Activated T-cell treated with anti-CD3 and anti-CD28 coated beads, Interleukin-2, amount 50 U/mL, for 48 hours (primary cell): Measurements from ENCODE around the gene DCAF12L2.
"Not testable (repeated sequence)": the region's sequence is repeated elsewhere in the genome, so short reads cannot be mapped to it uniquely, and the experiment has no call there.

Experiments used
- DNase-seq, 2 experiments: peaks; one replicate each; pipeline ENCODE4 v3.0.0-alpha.2; 2020

DCAF12L2 gene

GRCh38 chrX:126165721-126166461 is at the start of gene DCAF12L2:
TSS of gene DCAF12L2 (minus strand) at chrX:126166289. CDS start at chrX:126165924, 365 bp downstream.
- DNase-seq = no peak

GRCh38 chrX:126190888-126191287 is 24.8 kb upstream of the DCAF12L2 start:
- DNase-seq = not testable (repeated sequence)

- no peak for DNase-seq
Measured at GRCh38 chrX:126177133-126177840, 11.2 kb upstream of the DCAF12L2 start.

GRCh38 chrX:126170720-126171119 is 4.6 kb upstream of the DCAF12L2 start:
- DNase-seq = no peak

- no peak for DNase-seq
Measured at GRCh38 chrX:126167560-126167959, 1.5 kb upstream of the DCAF12L2 start.

GRCh38 chrX:126165401-126165720 is 728 bp downstream of the DCAF12L2 start:
- DNase-seq = no peak

GRCh38 chrX:126164689-126165400 is 1.2 kb downstream of the DCAF12L2 start:
- no peak for DNase-seq

- no peak for DNase-seq
Measured at GRCh38 chrX:126164226-126164625, 1.9 kb downstream of the DCAF12L2 start.

- DNase-seq = no peak
Measured at GRCh38 chrX:126141014-126141413, 25.1 kb downstream of the DCAF12L2 start.

GRCh38 chrX:126137899-126138298 is 28.2 kb downstream of the DCAF12L2 start:
- no peak for DNase-seq

- DNase-seq = no peak
Measured at GRCh38 chrX:126124721-126125120, 41.4 kb downstream of the DCAF12L2 start.
